Pancreas (tissue), 10 donors: ENCODE data around the gene DNAJC7. TPM values are rescaled to one million over a fixed set of nuclear protein-coding genes. Genes with fewer than 3 reads are reported as not detected.
A peak's percentile ranks its signal among the peaks of the same experiment; 100 is the strongest.

ENCODE experiments used
- ATAC-seq, 4 donors: fragments of 200-7000 bp; cut with Tn5 transposase; one replicate each; pipeline versions ENCODE4 v1.8.0 to v1.9.1; 2020; ENCODE audit warnings: mild to moderate bottlenecking in 4 of 4, moderate library complexity in 4 of 4
- DNase-seq, 6 donors: peaks; one replicate each; pipeline ENCODE4 v3.0.0-alpha.2; 2020
- FAIRE-seq: peaks from 2 replicates; lab custom pipeline; 2012; peaks lifted over from hg19 to GRCh38; lab: Jason Lieb, UNC
- H3K27ac ChIP-seq, 4 donors: fragments of 200-600 bp; sonication (generic); 1 replicate in 3 of 4; 2 replicates in 1 of 4; pipeline versions ENCODE4 v1.5.0 to v1.8.0; 2020
- H3K27me3 ChIP-seq, 4 donors: fragments of 200-600 bp; one replicate each; pipeline ENCODE4 v1.8.0; 2021
- H3K36me3 ChIP-seq, 3 donors: fragments of 200-600 bp; sonication (generic) in 1 of 3; one replicate each; pipeline versions ENCODE4 v1.5.0 to v1.8.0; 2020 to 2021
- H3K4me1 ChIP-seq, 3 donors: fragments of 200-600 bp; one replicate each; pipeline ENCODE4 v1.8.0; 2021
- H3K4me3 ChIP-seq, 4 donors: fragments of 200-600 bp; sonication (generic) in 2 of 4; one replicate each; pipeline versions ENCODE4 v1.5.0 to v1.8.0; 2020 to 2021
- H3K9me3 ChIP-seq, 4 donors: fragments of 200-600 bp; one replicate each; pipeline ENCODE4 v1.8.0; 2021
- CTCF ChIP-seq, 4 donors: fragments of 200-600 bp; sonication (generic) in 3 of 4; IDR thresholded peaks; one replicate each; pipeline versions ENCODE4 v1.5.0 to v1.8.0; 2021; ENCODE audit warnings: antibody characterized with exemption in 4 of 4
- WGBS, 2 donors: extraction: QIAGEN DNeasy Blood & Tissue Kit; methylation state at CpG; one replicate each; pipeline ENCODE4 v1.1.7; 2013; 5-methylcytosine and 5-hydroxymethylcytosine counted together
- intact Hi-C, 3 donors: fragments of 100-400 bp; cut with DNase I; formaldehyde crosslinking; loops; one replicate each; pipeline versions ENCODE4 v1.11.1 to v1.14.2; 2022
- polyA plus RNA-seq, 2 donors: library from polyadenylated mRNA; stranded (reverse); fragments of 200-250 nt; gene quantifications; one replicate each; pipeline ENCODE4 v1.2.3, GENCODE V29; 2013
- total RNA-seq, 6 donors: library from RNA; stranded (reverse); fragmentation: NEBNext Ultra II Directional in 4 of 6; extraction: Animal tissue kit (Norgen Biotek cat#: 25700) in 4 of 6; gene quantifications; one replicate each; pipeline versions ENCODE4 v1.2.1 to v1.2.4, GENCODE V29; 2021 to 2023
- donor health status: healthy with polysubstance abuse.
- donor health status: DM: no; HTN: no; CAD: no; lungs with moderate emphysema.
- donor health status: DM: no; HTN: no; CAD: no.
- donor health status: control.
- donor health status: control.
- donor health status: Bipolar disorder and iron deficiency.
- donor health status: DM: yes; HTN: yes; CAD: no.
- donor health status: DM: no; HTN: no; CAD: no.
- donor health status: DM: no; HTN: no; CAD: no.
- donor health status: DM: yes; HTN: yes; CAD: no.

The DNAJC7 gene
- total RNA-seq, result 10 to 100 TPM; 32.2 to 45.3 (median 37.3) TPM
- polyA plus RNA-seq, result 10 to 100 TPM; 53.4 to 63.6 TPM

GRCh38 chr17:42016941-42017865 lies at the start of gene DNAJC7:
Gene DNAJC7 (minus strand): TSS chr17:42017439. CDS start chr17:42017416, 23 bp downstream.
- peaks cover 24 to 28% (median 24%) of the 10 kb centered on the region in 3 donors for H3K4me1 ChIP-seq
- TF ChIP-seq CTCF (IDR thresholded peaks at IDR 0.05), result no peak

DNA sequence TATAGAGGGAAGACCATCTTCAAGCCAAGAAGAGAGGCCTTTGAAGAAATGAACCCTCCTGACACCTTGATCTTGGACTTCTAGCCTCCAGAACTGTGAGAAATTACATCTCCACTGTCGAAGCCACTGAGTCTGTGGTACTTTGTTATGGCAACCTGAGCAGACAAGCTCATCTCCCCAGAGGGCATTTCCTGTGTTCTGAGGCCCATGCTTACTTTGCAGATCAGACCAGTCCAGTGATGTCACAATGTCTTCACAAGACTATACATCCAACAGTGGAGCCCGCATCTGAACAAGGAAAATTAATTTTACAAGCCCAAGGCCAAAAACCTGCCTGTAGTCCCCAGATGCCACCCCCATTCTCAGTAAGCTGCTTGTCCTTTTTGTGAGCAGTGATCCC lies 48.0 kb upstream of the DNAJC7 start:
- Histone ChIP-seq H3K4me3 (no peak overlapping the region), H3K36me3 (no peaks in the 10 kb centered on the region), H3K27ac (no peak overlapping the region), H3K9me3 (no peaks in the 10 kb centered on the region), H3K4me1 (no peaks in the 10 kb centered on the region), H3K27me3 (no peaks in the 10 kb centered on the region)
- WGBS, 2 donors, result 65 to 79% methylated on average over 2 of the region's 2 CpGs
- DNase-seq (no peak), ATAC-seq (no peak), FAIRE-seq (no peak)
- TF ChIP-seq CTCF (IDR thresholded peaks at IDR 0.05), result no peak
- intact Hi-C loops, result loop anchor here in 1 of 3 donors (5.0 kb wide), 1 partner anchor 37 kb away; no protein-coding TSS in a partner anchor

More at GRCh38 chr17:42016941-42017865, at the start of gene DNAJC7:
- H3K9me3 ChIP-seq, result no peaks in the 10 kb centered on the region
- H3K27ac ChIP-seq, result peak within 1 kb of the TSS; percentile 79 to 91 (median 83)
- H3K27me3 ChIP-seq, result no peaks in the 10 kb centered on the region
- WGBS, 2 donors, result 0% methylated on average over 69 to 70 of the region's 70 CpGs
- no peak for FAIRE-seq
- ATAC-seq, result peak; percentile 92 to 96 (median 93)
- H3K36me3 ChIP-seq, result peaks cover 0 to 1% (median 0%) of the 10 kb centered on the region in 3 donors
- H3K4me3 ChIP-seq, result peak within 1 kb of the TSS; percentile 68 to 94 (median 89)
- intact Hi-C loops, result no loop called here
- DNase-seq, result peak; percentile 87 to 97 (median 90)

- FAIRE-seq (no peak), ATAC-seq (no peak), DNase-seq (no peak)
- Histone ChIP-seq H3K36me3 (no peaks in the 10 kb centered on the region), H3K27me3 (no peaks in the 10 kb centered on the region), H3K4me1 (no peaks in the 10 kb centered on the region), H3K27ac (no peak overlapping the region), H3K4me3 (no peak overlapping the region), H3K9me3 (no peaks in the 10 kb centered on the region)
- intact Hi-C loops, result no loop called here
- no peak for TF ChIP-seq CTCF (IDR thresholded peaks at IDR 0.05)
- WGBS, 2 donors, result 75 to 84% methylated on average over 12 to 14 of the region's 14 CpGs
Observed at GRCh38 chr17:42062681-42063080, 45.4 kb upstream of the DNAJC7 start.

DNA sequence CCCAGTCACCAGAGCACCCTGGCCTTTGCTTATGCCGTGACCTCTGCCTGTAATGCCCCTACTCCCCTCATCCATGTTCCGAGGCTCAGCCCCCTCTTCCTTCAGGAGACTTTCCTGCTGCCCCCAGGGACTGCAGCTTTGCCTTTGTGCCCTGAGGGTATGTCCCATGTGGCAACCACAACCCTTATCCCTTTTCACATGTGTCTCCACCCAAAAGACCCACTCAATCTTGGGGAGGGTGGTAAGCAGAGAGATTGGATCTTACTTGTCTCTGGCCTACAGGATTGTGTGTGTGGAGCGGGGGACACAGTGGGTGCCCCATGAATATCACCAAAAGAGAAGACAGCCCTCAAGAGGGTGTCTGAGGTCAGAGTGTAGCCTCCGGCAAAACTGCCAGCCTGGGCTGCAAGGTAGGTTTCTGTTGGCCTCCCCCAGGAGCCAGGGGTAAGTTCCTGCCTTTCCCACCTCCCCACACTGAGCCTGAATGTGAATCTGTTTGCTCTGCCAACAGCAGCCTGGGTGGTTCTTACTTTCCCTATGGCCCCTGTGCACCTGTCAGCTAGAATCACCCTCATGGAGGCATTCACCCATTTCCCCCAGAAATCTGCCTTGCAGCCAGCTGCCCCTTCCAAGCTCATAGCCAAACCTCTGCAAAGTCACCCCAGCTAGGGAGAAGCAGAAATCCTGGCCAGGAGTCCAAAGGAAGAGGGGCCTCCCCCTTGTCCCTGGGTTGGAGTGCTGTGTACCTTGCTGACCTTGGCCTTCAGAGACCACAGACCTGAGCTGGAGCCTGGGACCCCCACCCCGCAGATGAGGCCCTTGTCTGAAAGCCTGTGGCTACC lies 44.6 kb upstream of the DNAJC7 start:
- no peaks in the 10 kb centered on the region for H3K9me3 ChIP-seq
- FAIRE-seq, result no peak
- DNase-seq, result no peak
- H3K27me3 ChIP-seq, result no peaks in the 10 kb centered on the region
- no peak overlapping the region for H3K27ac ChIP-seq
- 55 to 68% methylated on average over 5 of the region's 5 CpGs for WGBS, 2 donors
- no peaks in the 10 kb centered on the region for H3K4me1 ChIP-seq
- ATAC-seq, result no peak
- TF ChIP-seq CTCF (IDR thresholded peaks at IDR 0.05), result no peak
- H3K36me3 ChIP-seq, result no peaks in the 10 kb centered on the region
- no peak overlapping the region for H3K4me3 ChIP-seq
- intact Hi-C loops, result no loop called here
